Stimulated activated naive CD8-positive, alpha-beta T cell treated with anti-CD3 and anti-CD28 coated beads, Interleukin-15, Interleukin-2, amounts not matched to agents 100 U/mL and 50 U/mL, for 24 hours (primary cell): ENCODE data around the gene CCDC169.
"Not testable (repeated sequence)": the region's sequence is repeated elsewhere in the genome, so short reads cannot be mapped to it uniquely, and the experiment has no call there.

ENCODE experiments used
- ATAC-seq: fragments of 150-1000 bp; cut with Tn5 transposase; one replicate; pipeline ENCODE4 v1.10.0; 2021
- DNase-seq: peaks from one replicate; pipeline ENCODE4 v3.0.0; 2021

Gene CCDC169

DNA sequence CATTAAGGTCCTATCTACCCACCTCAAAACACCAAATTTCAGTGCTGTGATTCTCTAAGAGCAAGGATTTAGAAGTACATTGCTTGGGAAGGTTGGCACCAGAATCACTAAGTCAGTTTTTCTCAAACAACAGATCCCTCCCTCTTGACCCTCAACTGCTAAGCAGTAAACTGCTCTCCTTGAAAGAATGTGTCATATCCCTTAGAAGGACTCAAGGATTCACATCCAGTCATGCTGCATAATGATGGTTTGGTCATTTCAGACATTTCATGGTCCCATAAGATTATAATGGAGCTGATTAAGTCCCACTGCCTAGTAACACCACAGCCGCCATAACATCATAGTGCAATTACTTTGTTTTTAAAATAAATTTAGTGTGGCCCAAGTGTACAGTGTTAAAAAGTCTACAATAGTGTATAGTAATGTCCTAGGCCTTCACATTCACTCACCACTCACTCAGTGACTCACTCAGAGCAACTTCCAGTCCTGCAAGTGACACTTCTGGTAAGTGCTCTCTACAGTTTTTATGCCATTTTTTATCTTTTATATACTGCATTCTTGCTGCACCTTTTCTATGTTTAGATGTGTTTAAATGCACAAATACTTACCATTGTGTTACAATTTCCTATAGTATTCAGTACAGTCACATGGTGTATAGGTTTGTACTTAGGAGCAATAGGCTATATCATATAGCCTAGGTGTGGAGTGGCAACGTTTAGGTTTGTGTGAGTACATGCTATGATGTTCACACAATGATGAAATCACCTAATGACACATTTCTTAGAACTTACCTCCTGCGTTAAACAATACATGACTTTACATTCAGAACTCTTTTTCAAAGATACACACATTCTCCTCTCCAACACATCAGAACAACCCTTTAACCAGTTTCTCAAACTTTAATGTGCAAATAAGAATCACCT lies 15.7 kb upstream of the CCDC169 start:
- ATAC-seq = no peak
- DNase-seq = no peak

DNA sequence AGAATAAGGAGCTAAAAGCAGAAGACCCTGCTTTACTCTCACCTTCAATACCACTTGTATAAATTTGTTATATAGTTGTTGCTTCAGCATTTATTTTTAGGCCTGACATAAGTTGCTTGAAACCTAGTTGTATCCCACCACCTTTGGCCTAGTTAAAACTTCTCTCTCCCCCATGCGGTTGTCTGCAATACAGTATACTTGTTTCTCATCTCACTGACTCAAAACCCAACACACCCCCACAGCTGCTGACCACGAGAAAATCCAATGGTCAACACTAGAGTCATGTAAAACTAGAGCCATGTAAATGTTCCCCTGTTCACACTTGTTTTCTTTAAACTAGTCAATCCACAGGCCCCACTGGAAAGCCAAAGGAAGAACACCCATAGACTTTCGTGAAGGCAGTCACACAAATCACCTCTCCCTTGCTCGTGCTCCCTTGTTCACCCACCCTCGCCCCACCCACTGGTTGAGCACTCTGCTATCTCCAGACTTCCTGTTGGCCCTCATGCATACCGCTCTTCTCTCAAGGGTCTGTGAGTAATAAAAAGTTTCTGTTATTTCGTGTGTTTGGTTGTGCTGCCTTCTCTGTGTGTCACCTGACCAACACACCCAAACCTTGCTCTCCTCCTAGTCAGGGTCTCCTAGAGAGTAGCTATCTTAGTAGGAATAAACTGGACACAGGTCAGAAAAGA lies 12.9 kb upstream of the CCDC169 start:
- peak; percentile 23 for ATAC-seq
- DNase-seq = no peak

DNA sequence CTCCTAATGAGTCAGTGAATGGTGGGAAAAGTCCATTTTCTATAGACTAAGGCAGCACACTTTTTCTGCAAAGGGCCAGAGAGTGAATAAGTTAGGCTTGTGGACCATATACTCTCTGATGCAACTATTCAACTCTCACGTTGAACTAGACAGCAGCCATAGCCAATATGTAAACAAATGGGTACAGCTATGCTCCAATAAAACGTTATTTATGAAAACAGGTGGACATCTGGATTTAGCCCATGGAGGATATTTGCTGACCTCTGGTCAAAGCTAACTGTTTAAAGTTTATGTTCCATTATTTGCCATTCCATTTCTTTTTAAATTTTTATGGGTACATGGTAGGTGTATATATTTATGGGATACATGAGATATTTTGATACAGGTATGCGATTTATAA lies 4.7 kb upstream of the CCDC169 start:
- DNase-seq (no peak), ATAC-seq (no peak)

DNA sequence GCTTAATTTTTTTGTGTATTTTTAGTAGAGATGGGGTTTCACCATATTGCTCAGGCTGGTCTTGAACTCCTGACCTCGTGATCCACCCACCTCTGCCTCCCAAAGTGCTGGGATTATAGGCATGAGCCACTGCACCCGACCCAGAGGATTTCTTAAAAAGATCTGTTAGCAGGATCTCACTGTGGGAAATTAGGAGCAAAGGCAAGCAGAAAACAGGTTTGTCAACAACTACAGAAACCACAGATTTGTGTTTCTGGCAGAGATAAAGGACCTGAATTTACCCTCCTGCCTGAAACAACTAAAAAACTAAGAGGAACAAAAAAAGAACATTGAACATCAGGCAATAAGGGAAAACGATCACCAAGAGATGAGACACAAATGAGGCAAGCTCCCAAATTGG lies 1.9 kb upstream of the CCDC169 start:
- DNase-seq, ATAC-seq: not testable (repeated sequence)

DNA sequence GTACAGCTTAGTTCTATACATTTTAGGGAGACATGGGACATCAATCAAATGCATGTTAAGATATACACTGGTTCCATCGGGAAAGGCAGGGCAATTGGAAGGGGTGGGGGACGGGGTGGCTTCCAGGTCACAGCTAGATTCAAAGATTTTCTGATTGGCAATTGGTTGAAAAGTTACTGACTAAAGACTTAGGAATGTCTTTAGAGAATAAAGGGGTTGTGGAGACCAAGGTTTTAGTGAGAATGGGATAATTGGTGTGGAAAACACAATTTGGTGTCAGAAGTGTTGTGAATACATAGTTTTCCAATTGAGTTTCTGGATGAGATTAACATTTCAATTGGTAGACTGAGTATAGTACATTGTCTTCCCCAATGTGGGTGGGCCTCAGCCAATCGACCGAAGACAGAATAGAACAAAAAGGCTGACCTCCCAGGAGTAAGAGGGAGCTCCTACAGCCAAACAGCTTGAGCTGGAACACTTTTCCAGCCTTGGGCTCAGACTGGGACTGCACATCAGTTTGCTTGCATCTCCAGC lies 988 bp upstream of the CCDC169 start:
- DNase-seq (no peak), ATAC-seq (no peak)

DNA sequence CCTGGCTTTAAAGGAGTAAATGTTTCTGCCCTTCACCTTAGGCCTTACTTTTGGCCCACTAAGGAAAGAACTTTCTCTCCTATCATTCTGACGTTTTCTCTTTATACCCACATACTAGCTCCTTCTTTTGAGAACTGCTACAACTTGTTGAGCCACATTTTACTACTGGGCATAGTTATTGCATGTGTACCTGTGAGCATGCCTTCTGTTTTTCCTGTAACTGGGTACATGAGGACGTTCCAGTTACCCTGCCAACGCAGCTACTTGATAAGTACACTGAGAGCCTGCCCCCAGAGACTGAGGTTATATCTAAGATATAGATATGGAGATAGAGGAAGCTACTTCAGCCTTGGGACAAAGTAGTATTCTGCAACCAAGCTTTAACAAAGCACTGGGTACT lies 3.5 kb downstream of the CCDC169 start:
- DNase-seq (no peak), ATAC-seq (no peak)

DNA sequence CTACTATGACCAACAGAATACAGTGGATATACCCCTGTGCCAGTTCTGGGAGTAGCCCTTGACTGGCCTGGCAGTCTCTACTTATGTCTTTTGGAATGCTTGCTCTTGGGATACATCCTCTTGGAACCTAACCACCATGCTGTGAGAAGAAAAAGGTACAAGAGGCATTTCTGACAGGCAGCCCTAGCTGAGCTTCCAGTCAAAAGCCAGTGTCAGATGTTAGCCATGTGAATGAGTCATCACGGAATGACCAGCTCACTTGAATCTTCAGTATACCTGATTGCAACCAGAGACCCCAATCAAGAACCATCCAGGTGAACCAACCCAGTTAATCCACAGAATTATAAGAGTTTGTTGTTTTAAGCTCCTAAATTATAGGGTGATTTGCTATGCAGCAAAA lies 4.1 kb downstream of the CCDC169 start:
- ATAC-seq (no peak), DNase-seq (no peak)

DNA sequence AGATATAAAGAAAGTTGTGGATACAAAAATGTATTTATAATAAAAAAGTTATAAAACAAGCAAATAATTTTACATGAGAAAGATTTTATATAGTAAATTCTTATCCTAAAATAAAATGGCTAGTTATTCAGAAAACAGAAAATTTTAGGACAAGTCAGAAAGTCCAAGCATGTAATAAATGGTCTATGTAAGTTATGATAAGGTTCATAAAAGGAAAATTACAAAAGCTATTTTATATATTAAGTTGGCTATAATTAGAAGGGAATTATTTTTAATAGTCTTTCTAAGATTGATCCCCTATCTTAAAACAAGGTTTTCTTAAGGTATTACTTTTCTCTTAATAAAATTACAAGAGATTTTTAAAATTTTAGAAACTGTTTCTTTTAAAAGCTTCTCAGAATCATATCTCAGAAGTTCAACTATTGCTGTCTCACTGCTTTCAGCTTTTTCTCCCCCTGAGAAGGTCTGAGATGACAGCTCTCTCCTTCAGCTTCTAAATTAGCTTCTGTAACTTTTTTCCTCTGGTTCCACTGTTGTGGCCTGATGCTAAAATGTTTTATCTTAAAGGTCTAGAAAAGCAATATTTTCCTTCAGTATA lies 8.7 kb downstream of the CCDC169 start:
- no peak for ATAC-seq
- no peak for DNase-seq

DNA sequence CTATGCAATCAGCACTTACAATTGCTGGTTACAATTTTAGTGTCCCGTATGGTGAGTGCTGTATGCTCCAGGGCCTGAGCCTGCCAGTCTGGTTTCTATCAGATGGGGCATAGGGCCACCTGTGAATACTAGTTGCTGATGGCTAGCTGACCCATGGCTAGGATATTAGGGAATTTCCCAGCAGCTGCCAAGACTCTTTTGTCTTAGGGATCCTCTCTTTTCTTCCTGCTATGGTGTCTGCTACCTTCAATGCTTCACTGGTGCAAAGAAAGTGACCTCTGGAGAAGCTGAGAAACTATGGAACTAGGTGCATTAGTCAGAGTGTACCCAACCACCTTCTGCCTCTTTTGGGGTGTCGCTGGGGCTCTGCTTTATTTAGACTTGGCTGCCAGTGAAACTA lies 11.6 kb downstream of the CCDC169 start:
- ATAC-seq (no peak), DNase-seq (no peak)

DNA sequence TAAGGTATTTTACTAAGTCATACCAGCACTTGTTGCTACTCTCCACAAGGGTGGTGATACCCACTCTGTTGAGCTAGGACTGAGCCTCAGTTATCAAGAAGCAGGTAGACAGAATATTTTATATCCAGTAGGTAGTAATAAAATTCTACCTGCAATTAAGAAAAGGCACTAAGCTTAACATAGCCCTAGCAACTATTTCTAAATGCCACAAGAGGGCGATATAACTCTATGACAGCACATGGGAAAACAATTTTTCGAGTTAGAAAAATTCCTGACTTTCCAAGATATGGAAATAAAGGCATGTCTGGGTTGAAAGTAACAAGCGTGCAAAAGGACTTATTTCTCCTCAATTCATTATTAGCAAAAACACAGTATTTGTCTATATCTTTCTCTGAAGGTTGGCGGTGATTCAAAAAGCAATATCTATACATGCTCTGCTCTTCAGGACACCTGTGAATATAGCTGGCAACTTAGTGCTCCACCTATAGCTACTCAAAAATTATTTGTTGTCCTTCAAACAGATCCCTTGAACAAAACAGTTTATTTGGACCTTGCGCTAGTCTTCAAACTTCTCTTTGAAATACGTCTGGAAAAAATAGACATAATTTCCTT lies 14.7 kb downstream of the CCDC169 start:
- DNase-seq (no peak), ATAC-seq (no peak)

DNA sequence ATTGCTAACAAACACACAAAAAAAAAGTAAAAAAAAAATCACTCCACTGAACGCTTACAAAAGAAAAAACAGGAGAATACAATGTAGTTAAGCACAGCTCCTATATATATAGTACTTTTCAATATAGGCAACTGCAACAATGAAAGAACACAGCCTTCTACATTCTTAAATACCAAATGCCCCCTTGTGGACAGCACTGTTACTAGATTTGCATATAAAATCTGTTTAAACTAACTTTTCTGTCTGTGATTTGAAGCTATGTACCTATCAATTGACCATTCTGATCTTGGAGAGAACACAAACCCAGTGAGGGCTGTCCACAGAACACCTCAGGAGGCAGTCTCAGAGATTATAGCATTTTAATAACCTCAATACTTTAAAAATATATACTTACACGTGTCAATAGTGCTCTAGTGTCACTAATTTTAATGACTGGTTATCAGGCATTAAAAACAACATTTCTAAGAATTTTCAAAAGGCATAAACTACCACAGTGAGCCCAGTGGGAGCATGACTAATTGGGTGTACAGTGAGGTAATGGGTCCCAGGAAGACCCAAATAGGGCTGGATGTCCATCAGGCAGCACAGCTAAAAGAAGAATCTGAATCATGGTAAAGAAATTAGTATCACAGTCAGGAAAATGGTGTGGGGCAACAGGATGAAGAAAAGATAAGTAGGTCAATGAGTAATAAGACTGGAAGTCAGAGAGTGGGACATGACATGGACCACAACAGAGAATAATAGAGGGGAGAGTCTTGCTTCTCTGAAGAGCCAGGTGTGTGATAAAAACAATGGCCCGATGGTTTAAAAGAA lies 22.2 kb downstream of the CCDC169 start:
- DNase-seq = no peak
- no peak for ATAC-seq

DNA sequence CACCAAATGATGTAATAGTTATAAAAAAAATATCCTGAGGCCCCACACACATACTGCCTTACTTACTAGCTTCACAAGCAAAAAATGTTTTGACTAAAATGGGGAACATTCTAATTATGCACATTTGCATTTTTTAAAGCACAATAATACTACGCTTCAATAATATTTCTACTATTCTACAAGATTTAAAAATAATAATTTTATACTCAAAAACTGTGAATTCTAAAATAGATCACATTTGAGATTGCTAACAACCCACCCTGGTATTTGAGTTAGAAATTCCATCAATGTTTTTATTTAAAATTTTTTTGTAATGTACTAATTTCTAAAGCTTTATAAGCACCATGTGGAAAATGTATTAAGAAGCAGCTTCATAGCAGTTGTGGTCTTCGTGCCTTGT lies 24.2 kb downstream of the CCDC169 start:
- DNase-seq (no peak), ATAC-seq (no peak)

DNA sequence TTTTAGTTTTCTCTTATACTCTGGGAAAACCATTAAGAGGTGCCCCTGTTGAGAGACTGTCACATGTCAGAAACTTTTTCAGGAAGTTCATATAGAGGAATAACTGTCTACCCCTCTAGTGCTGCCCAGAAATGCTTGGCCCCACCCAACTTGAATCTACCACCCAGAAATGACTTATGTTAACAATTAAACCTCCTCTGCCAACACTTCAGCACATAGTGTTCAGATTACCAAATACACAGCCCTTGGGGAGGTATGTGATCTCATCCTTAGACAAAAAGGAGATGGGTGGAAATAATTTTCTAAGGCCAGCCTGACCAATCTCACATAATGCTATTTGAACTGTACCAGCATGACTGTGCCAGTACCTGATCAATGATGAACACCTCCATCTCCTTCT lies 35.6 kb downstream of the CCDC169 start:
- DNase-seq = no peak
- ATAC-seq = no peak

DNA sequence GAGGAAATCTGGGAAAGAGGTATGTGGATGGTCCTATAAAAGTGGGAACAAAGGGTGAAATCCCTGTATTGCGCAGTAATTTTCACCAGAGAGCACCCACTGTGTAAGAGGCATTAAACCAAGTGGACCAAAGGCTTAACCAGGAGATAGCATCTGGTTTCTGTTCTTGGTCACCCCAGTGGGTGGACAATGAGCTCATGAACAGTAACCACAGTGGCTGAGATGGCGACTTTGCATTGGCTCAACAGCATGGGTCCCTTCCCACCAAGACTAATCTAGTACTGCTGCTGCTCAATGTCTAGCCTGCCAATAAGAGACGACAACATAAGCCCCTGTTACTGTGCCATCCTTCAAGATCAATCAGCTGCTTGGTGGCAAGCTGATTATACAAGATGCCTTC lies 36.6 kb downstream of the CCDC169 start:
- no peak for ATAC-seq

DNA sequence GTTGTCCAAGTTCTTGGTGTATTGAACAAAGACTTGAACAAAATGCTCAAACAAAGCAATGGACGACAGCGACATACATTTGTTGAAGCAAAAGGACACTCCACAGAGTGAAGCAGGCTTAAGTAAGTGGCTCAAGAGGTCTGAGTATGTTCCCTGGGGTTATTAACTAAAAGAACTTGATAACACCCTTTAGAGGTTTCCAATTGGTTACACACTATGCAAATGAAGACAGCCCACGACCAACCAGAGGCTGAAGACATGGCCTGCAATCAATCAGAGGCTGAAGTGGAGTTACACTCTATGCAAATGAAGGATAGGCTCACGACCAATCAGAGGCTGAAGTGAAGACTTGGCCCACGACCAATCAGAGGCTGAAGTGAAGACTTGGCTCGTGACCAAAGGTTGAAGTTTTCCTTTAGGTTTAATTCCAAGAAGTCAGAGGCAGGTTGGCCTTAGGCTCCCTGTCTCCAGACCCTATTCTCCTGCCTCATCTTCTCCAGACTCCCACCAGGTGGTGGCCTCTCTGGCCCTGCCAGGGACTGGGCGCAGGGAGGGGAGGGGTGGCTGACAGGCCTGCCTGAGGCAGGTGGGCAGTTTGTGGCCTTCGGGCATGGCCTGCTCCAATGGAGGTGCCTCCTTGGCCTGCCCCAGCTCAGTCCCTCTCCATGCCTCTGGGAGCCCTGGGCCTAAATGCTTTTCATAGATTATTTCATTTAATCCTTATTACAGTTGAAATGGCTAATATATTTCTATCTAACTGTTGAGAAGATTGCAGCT lies 38.1 kb downstream of the CCDC169 start:
- no peak for ATAC-seq
- no peak for DNase-seq

More for the DNA sequence above, 36.6 kb downstream of the CCDC169 start:
- DNase-seq = no peak

DNA sequence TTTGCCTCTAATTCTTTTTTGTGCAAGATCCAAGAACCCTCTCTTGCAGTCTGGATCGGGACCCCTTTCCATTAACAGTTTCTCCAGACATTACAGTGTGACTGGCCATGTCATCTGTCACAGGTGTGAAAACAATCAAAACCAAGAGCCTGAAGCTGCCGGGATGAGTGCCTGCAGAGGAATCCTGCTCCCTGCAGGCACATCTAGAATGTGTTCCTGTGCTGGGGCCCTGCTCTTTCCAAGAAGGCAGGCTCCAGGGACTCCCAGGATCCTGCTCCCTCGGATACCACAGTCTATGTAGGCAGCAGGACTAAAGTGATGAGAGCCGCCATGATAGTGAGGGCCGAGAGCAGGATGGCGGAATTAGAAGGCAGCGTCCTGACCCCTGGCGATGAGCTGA lies 38.8 kb downstream of the CCDC169 start:
- no peak for ATAC-seq
- no peak for DNase-seq

DNA sequence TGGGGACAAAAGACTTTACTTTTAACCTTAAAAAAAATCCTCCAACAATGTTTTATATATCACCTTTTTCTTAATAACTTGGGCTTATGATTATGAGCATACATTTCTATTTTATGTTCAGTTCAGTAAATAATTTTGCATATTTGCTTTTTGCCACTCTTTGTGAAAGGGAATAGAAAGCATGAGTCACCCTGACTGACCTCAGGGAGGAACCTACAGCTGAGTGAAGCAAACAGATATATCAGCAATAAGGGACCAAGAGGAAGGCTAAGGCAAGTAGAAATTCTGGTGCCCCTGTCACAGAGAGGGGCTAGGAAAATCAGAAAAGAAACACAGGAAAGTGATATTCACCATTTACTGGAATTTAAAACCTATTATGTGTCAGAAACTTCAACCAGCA lies 46.1 kb downstream of the CCDC169 start:
- ATAC-seq (no peak), DNase-seq (no peak)

DNA sequence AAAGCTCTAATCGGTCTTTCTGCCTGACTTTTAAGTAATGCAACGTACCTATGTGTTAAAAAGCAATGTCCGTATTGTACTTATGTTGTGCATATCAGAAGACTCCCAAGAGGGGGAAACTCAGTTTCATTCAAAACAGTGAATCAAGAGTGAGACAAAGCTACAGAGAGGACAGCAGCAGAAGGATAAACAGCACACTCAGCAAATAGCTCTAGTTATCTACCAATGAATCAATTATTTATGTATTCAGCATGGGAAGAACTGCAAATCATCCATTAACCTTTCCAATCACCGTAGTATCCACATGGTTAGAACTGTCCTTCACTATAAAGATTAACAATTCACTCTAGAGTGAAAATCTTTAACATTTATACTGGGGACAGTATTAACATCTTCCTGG lies 46.6 kb downstream of the CCDC169 start:
- ATAC-seq = no peak

DNA sequence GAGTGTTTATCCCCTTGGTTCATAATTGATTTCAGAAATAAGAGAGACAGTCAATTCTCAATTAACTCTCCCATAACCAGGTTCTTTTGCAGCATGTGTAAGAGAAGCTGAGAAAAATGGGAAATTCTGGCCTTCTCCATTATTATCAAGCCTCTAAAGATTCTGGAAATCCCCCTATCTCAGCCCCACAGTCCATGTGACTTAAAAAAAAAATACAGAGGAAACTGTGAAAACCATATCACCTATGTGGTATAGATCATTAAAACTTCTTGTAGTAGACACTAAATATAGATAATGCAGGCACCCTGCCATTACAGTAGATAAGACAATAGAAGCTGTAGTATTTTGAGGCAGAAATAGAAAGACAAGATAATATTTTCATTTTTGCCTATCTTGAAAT lies 48.9 kb downstream of the CCDC169 start:
- no peak for DNase-seq
- no peak for ATAC-seq

More for the DNA sequence above, 46.6 kb downstream of the CCDC169 start:
- no peak for DNase-seq

DNA sequence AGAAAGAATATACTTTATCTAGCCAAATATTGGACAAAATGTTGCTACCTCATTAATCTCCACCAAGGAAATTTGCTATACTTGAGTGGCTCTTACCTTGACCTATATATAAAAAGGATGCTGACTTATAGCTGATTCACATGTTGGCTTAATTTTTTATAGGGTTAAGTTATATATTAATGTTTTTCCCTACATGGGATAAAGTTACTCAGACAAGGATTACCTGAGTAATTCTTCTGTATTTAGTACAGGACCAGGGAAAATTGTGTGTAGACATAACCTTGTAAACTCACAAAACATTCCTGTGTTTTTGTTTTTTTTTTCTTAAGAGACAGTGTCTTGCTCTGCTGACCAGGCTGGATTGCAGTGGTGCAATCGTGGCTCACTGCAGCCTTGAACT lies 52.6 kb downstream of the CCDC169 start:
- DNase-seq = no peak
- ATAC-seq = no peak

DNA sequence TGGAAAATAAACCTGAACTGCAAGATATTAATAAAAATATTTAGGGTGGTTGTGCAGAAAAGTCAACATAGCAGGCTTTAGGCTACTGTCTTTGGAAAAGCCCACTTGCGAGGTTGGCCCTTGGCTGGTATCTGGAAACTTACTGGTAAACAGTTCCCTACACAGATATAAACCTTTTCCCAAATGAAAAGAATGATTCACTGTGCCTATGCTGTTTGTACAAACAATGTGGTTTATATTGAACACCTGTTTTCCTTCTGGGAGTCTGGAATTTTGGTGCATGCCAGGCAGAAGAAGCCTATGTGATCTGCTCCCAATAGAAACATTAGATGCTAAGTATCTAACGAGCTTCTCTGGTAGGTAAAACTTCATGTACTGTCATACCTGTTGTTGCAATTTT lies 53.5 kb downstream of the CCDC169 start:
- DNase-seq = no peak
- no peak for ATAC-seq
